Fibroblast of skin of left quadriceps (primary cell): ENCODE measurements around the gene BOD1L1.

Experiments
- DNase-seq, 2 experiments: peaks; one replicate each; pipeline ENCODE4 v3.0.0-alpha.2; 2013; ENCODE audit warnings: low read depth in 2 of 2

BOD1L1 gene

GRCh38 chr4:13558881-13559280, 68.6 kb downstream of the BOD1L1 start:
- DNase-seq, result no peak

GRCh38 chr4:13555325-13555724, 72.2 kb downstream of the BOD1L1 start:
- DNase-seq, result no peak

DNA sequence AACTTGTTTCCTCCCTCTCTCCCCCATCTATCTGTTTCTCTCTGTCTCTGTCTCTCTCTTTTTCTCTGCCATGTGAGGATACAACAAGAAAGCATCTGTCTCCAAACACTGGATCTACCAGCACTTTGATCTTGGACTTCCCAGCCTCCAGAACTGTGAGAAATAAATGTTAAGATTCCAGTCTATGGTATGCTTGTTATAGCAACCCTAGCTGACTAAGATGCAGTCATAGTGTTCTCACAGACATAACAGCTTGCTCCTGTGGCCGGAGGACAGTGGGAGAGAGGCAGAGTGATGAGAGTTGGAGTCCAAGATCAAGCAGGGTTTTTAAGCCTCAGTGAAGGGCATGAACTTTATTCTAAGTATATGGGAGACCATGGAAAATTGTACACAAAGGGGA, 74.4 kb downstream of the BOD1L1 start:
- no peak for DNase-seq

- peak; percentile 53 to 54 for DNase-seq
Measured at GRCh38 chr4:13548984-13549546, 78.5 kb downstream of the BOD1L1 start.

DNA sequence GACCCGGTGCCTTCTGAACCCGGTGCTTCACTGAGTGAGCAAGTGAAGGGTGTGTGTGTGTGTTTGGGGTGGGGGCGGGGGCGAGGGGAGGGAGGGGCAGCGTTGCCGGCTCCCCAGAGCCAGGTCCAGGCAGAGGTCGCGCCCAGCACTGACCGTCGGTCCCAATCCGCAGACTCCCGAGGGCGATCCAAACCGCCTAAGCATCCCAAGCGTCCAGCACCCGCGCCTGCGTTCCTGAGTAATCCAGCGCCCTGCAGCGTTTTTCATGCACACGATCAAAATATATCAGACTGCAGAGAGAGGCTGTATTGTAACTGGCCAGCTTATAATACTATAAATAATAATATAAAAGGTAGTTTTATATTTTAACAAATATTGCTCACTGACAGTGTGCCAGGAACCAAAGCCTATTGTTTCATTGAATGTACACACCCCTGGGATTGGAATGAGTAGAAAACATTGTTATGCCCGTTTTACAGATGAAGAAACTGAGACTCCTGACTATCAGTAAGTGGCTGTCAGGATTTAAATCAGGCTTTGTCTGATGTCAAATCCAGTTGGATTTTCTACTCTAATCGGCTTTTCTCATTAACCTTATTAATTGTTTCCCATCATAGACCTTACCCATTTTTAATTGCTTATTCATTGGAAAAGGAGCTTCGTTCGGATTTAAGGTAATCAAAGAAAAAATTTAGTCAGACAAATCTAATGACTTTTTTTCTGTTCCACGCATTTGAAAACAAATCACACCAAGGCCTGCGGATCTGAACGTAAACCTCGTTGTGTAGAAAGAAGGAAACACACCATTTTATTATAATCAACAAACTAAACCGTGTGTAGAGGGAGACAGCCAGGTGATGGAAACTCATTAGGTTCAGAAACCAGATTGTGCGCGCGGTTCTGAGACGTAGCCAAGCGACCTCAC, 79.2 kb downstream of the BOD1L1 start:
- DNase-seq, result no peak

DNA sequence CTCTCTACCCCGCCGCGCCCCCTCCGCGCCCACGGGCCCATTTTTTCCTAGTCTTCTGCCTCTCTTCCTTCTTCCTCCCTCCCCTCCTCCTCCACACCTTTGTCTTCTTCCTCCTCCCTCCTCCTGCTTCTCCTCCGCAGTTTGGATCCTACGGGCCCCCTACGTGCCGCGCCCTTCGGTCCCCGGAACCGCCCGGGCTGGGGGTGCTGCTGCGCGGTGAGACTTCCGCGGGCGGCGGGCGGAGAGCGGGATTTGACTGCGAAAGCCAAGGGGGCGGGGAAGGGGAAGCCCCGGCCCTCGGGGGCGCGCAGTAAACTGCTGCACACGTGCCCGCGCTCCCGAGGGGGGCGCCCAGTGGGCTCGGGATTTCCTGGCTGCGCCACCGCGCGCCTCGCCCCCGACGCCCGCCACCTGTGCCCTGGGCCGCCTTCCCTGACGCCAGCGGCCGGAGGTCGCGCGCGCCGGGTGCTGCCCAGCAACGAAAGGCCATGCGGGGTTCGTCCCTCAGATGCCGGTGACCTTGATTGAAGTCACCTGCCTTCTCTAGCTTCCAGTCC, 80.0 kb downstream of the BOD1L1 start:
- no peak for DNase-seq

DNA sequence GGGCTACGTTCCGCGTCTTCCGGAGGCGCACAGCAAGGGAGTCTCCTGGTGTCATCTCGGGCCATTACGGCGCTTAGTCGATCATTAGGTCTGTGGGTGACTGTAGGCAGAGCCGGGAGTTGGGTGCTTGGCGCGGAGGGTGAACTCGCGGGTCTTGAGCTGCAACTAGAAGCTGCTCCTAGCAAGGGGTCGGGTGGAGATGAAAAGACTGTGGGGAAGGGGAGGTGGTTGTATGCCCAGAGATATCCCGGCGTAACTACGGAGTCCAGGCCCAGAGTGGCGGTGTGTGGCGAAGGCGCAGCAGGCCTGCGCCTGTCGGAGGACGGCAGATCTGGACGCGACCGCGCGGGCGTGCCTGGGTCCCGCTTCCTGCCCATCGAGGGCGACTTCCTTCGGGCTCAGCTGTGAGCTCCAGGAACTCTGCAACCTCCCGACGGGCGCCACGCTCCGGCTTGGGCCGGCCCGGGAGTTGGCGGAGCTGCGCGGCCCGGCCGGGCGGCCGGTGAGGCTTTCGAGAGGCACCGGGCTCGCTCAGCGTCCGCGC, 80.5 kb downstream of the BOD1L1 start:
- DNase-seq, result no peak

- no peak for DNase-seq
Measured at GRCh38 chr4:13546142-13546940, 81.2 kb downstream of the BOD1L1 start.

DNA sequence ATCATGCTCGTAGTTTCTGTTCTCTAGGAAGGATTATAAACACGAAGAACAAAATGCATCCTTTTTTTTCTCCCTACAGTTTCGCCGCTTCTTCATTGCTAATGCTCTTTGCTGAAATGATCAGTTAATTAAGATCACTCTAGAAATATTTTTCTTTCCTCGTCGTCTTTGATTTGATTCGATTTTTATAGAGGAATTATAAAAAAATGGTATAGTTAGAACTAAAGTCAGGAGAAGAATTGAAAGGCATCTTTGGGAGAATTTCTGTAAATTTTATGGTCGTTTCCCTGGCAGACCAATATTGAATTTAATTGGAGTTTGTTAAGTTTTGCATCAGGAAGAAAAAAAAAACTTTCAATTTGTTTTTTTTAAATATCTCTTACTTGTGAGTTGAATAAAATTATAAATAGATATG, 82.1 kb downstream of the BOD1L1 start:
- DNase-seq, result no peak

DNA sequence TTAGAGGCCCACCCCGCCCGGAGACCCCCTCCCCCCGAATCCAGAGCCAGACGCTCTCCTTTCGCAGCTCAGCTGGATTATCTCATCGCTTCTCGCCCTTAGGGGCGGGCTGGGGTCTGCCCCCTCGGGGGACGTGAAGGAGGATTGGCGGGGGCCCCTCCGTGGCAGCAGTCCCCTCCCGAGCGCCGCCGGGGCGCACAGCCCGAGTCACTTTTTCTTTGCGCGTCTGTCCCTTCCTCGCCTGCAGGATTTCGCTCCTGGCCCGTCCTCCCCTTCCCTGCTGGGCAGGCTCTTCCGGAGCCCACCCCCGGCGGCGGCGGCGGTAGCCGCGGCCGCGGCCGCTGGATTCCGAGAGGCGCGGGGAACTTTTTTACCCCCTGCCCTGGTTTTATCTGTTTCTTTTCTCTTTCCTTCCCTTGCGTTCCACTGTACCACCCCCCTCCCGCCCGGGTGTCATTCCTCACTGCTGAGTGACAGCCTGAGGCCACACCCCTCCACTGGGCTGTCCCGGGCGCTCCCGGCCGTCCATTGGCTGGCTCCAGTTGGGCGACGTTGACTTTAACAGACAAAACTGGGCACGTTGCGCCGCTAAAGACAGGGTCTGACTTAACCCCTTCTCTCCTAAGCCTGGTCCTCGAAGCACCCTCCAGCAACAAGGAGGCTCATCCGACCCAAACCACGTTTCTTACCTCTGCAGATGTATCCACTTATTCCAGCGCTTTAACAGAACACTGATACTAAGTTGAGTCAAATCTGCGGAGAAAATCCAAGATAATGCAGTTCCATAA, 82.7 kb downstream of the BOD1L1 start:
- peak; percentile 12 to 20 for DNase-seq

GRCh38 chr4:13543839-13544605, 83.5 kb downstream of the BOD1L1 start, which contains the start of gene NKX3-2:
Gene NKX3-2 (minus strand): TSS chr4:13544508. CDS start chr4:13544414, 94 bp downstream.
- no peak for DNase-seq

DNA sequence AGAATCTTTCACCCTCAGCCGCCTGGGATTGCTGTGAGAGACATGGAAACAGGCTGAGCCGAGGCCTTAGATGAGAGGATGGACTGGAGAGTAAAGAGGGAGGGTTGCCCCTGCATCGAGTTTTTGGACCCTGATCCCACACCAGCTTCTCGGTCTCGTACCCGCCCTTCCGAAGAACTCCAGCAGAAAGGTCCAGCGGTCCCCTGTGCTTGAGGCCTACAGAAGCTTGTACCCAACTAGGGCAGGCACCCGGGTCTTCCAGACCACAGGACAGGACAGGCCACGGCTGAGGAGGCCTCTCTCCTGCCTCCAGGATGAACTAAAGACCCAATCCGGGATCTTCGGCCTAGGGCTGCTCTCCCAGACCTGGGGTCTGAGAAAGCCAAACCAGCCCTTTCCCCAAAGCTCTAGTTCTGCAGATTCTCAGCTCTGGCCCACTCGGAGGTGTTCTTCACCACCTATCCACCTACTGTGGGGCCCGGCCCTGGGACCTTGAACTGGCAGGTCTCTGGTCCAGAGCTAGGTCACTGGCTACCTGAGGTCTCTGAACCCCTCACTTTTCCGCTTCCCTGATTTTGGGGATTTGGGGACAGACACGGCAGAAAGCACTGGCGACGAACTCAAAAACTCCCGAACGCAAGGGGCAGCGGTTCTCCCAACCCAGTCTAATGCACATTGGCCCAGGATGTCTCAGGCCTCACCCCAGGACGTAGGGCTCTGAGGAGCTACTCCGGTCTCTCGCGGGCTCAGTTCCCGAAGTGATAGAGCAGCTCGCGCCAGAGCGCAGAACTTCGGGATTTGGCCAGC, 84.3 kb downstream of the BOD1L1 start:
- no peak for DNase-seq

DNA sequence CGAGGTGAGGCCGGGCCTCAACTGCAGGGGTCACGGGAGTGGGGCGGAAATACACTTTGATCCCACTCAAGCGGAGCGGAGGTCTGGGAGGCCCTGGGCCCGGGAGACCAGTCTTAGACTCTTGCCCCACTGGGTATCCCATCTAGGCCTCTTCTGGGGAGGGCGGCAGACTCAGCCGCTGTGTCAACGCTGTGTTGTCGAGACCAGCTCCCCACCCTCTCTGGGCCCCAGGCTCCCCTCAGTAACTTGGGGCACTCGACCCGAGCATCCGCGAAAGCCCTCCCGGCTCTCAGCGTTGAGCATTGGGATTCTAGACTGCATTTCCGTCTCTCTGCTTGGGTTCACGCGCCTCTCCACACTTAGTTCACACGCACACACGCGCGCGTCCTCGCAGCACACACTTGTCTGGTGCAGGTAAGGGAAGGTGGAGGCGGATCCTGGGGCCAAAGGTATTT, 84.9 kb downstream of the BOD1L1 start:
- no peak for DNase-seq

DNA sequence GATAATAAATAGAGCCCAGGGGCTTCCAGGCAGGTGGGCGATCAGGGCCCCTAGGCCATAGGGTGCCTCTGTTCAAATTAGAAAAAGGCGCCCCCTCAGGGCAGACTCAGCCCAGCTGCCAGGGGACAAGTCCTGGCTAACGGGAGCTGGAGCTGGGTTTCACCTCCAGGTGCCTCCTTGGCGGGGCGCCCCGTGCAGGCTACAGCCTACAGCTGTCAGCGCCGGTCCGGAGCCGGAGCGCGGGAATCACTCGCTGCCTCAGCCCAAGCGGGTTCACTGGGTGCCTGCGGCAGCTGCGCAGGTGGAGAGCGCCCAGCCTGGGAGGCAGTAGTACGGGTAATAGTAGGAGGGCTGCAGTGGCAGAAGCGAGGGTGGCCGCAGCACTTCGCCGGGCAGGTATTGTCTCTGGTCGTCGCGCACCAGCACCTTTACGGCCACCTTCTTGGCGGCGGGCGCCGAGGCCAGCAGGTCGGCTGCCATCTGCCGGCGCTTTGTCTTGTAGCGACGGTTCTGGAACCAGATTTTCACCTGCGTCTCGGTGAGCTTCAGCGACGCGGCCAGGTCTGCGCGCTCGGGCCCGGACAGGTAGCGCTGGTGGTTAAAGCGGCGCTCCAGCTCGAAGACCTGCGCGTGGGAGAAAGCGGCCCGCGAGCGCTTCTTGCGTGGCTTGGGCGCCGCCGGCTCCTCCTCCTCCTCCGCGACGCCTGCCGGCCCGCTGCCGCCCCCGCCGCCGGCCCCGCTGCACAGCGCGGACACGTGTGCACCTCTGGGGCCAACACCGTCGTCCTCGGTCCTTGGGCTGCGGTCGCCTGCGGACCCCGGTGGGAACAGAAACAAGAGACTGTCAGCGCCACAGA, 85.6 kb downstream of the BOD1L1 start:
- no peak for DNase-seq

DNA sequence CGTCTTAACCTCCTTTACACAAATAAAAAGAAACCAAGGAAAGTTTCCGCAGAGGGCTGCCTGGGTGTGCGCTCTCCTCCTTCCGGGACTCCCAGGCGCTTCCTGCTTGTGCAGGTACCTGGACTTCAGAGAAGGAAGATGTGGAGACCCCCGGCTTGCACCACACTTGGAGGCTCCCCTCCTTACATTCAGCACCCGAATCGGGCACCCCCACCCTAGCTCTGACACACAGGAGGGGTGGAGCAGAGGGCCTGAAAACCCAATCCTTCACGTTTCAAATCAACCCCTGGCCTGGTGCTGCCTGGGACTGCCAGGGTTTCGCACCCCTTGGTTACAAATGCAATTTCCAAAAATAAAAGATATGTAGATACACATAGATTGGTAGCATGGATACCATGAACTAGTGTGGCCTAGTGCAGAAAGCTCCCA, 86.3 kb downstream of the BOD1L1 start:
- no peak for DNase-seq

DNA sequence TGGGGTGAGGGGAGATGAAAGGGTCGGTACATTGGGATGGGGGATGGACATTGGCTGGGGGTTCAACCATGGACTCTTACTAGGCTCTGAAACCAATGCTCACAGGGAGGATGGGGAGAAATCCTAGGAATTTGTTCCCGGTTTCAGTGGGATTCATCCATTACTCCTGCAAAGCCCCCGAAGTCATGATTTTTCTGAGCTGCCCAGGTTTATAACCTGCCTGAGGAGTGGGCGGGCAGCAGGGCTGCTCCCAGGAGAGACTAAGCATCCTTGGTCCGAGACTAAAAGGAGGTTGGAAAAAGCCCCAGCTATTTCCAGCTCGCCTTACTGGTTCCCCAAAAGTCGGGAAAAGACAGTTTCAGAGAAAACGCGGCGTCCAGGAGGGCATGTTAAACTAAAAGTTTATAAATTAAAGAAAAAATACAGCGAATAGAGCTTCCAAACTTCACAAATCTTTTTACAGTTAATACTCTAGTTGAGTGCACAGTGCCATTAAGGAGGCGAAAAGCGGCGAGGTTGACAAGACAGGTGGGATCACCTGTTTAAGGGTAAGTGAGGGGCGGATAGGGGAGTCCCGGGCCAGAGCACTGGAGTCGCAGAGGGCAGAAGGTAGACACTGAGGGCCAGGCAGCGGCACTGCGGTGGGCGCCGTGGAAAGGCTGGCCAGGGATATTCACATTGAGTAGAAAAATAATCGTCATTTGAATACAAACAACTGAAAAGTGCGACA, 86.9 kb downstream of the BOD1L1 start:
- no peak for DNase-seq

DNA sequence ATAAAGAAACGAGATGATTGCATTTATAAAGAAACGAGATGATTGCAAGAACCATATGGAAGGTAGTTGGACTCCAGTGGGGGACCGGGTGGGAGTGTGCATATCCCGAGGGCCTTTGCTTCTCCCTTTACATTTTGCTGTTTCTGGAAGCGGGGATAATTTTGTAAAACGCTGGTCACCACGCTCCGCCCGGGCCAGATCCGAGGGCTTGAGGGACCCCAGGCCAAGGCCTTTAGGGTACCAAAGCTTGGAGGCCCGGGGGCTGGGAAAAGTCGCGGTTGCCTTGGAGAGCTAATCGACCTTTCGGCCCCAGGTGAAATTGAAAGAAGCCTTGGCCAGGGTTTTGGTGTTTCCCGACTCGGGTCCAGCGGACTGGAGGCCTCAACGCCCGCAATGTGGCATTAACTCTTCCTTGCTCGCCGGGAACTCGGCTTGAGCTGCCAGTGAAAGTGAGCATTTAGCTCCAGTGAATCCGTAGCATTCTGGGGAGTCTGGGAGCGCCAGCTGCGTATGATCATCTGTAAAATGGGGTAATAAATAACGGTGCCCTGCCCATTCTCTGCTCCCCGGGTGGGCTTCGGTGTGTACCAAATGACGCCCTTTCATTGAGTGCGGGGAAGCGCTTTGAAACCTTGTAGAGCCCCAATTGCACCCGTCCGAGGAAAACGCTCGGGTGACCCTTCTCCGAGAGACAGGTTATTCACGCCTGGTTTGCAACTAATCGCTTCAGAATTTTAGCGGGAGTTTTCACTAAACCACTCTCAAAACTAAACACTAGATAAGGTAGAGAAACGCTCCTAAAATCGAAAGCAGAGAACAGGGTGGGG, 87.7 kb downstream of the BOD1L1 start:
- DNase-seq, result no peak
